ENCODE data around the gene TSPAN32.
"Not testable (repeated sequence)": the region's sequence is repeated elsewhere in the genome, so short reads cannot be mapped to it uniquely, and the experiment has no call there.

The TSPAN32 gene

DNA sequence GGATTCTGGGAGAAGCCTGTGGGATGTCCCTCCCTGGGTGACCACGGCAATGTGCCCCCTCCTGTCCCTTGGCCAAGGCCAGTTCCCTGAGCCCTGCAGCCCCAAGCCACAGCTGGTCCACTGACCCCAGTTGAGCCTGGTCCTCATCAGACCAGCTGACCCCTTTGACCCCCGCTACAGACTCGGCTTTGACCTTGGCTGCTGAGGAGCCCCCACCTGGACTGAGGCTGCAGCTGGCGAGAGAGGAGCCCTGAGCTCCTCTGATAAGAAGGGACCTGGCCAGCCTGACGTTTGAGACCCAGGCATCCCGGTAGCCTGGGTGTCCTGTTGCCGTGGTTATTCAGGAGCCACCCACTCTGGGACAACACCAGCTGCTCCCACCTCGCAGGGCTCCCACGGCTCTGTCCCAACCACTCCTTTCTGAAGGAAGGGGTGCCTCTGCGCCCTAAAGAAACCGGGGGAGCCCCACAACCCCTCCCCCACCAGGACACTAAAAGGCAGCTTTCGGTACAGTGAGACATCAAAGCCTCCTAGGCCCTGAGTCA, 34.4 kb upstream of the TSPAN32 start:
- no peak for DNase-seq

- DNase-seq = no peak
Observed at GRCh38 chr11:2267851-2268728, 33.7 kb upstream of the TSPAN32 start.

- DNase-seq = peak; percentile 26
Observed at GRCh38 chr11:2268729-2269600, 32.8 kb upstream of the TSPAN32 start.

DNA sequence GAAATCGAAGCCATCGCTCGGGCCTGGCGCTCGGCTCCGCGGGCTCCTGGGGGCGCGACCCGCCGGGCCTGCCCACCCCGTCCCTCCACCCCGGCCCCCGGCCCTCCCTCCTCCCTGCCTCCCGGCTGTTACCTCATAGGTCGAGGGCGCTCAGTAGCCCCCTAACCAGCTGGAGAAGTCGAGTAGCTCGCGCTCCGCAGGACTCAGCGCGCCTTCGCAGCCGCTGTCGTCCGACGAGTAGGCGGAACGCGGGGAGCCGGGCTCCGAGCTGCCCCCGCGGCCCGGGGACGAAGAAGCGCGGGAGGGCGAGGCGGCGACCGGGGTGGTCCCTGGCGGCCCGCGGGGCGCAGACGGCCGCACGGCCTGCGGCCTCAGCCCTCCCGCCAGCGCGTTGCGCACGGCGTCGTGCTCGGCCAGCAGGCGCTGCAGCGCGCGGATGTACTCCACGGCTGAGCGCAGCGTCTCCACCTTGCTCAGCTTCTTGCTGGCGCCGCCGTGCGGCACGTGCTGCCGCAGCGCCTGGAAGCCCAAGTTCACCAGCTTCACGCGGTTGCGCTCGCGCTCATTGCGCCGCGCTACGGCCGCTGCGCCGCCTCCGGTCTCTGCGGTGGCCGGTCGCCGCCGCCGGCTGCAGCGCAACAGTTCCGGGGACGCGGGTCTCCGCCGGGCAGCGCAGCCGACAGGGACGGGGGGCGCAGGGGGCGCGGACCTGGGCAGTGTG, 32.1 kb upstream of the TSPAN32 start:
- no peak for DNase-seq

GRCh38 chr11:2270322-2271076, 31.3 kb upstream of the TSPAN32 start, which contains the start of gene ASCL2:
ASCL2 (minus strand) TSS chr11:2270588; CDS start chr11:2270332, 256 bp downstream.
- no peak for DNase-seq

DNA sequence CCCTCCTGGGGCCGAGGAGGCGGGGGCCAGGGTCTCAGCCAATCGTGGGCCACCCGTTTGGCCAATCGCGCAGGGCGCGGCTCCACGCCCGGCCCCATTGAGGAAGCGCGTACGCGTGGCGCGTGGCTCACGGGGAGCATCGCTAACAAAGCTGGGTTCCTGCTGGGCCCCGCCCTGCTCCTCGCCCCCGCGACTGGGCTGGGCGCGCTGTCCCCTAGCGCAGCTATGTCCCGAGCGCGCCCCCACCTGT, 30.8 kb upstream of the TSPAN32 start:
- no peak for DNase-seq

DNA sequence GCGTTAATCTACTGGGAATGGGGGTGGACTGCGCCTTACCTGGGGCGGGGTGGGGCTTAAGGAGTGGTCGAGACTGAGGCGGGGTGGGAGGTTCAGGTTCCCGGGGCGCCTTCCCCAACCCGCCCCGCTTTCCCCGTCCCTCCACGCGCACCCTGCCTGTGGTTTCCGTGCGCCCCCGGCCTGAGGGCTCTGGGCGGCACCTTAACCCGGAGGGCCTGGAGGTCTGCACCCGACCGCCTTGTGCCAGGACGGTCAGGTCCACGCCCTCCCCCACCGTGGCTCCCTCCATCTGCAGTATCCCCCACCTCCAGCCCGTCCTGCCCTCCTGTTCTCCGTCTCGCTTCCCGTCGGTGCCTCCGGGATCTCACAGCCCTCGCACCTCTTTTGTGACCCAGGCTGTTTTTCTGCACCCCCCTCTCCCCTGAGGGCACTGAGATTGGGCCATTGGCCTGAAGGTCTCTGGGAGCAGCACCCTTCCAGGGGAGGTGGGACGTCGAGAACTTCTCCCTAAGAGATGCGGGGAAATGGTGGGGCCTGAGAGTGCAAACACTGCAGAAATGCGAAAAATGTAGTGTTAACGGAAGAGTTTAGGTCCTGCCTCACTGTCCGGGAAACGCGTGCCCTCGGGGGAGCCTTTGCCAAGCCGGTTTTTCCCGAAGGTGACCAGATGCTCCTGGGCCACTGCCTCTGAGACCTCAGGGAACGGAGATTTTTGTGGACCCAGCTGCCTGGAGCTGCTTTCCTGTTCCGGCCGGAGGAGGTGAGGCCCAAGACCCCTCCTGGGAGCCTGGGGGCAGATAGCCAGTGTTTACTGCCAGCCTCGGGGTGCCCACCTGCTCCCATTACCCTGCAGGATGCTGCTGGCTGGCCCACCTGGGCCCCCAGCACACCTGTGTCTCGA, 30.2 kb upstream of the TSPAN32 start:
- DNase-seq = no peak

GRCh38 chr11:2272228-2272945, 29.4 kb upstream of the TSPAN32 start:
- no peak for DNase-seq

DNA sequence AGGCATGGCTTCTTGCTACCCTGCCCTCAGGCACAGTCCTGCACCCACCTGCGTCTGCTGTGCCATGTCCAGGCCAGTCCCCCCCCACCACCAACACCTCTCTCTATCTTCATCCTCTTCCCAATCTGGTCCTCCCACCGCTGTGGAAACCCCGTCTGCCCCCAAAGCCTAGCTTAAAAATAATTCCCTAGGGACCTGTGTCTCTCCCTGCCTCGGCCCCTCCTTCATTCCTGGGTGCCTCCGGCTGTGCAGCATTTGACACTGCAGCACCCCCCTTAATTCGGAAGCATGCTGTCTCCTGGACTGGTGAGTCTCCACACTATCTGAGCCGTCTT, 28.9 kb upstream of the TSPAN32 start:
- DNase-seq = no peak

DNA sequence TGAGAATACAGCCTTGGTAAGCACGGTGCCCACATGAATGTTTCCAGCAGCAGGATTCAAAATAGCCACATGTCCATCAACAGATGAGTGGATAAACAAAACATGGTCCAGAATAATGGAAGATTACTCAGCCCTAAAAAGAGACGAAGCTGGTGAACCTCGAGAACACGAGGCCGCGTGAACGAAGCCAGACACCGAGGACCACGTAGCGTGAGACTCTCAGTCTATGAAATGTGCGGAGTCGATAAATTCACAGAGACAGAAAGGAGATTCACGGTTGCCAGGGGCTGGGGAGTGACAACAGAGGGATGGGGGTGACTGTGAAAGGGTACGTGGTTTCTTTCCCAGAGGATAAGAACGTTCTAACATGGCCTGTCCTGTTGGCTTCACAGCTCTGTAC, 28.5 kb upstream of the TSPAN32 start:
- DNase-seq = no peak

DNA sequence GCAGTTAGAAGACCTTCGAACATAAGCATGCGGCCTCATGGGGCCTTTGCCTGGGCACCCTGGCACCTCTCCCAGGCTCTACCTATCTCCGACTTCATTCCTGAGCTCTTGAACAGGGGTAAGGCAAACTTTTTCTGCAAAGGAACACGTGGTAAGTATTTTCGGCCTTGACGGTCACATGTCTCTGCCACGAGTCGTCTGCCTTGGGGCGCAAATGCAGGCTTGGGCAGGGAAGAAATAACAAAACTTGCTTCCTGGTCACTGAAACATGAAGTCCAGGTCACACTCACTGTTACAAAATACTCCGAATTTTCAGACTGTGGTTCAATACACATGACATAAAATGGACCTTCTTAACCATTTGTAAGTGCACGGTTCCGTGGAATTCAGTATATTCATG, 28.0 kb upstream of the TSPAN32 start:
- DNase-seq = no peak

- no peak for DNase-seq
Observed at GRCh38 chr11:2275334-2276279, 26.2 kb upstream of the TSPAN32 start.

DNA sequence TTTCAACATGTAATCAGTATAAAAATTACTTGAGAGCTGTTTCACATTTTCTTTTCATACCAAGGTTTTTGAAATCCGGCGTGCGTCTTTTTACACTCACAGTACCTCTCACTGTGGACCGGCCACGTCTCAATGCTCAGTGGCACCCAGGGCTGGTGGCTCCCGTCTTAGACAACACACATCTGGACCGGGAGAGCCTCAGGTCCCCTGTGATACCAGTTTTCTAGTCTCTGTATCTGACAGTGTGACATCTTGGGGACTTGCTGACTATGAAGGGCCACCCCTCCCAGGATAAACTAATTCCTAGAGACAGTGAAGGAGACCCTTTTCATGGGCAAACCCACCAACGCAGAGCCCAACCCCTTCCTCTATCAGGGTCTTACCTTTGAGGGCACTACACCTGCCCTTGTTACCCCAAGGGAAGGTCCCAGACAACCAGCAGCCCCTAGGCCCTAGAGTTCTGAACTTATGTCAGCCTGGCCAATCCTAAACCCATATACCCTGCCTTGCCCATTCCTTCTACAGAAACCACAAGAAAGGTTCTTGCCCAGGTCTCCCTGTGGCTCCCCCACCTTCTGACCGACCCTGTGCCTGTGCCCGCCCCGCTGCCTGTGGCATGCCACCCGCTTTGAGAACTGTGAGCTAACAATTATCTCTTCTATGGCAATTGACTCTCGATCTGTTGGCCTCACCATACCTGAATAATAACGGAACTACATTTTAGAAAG, 25.4 kb upstream of the TSPAN32 start:
- DNase-seq = no peak

GRCh38 chr11:2277008-2277346, 24.8 kb upstream of the TSPAN32 start:
- DNase-seq = no peak

- DNase-seq = no peak
Observed at GRCh38 chr11:2277933-2278523, 23.8 kb upstream of the TSPAN32 start.

- DNase-seq = no peak
Observed at GRCh38 chr11:2280208-2280607, 21.6 kb upstream of the TSPAN32 start.

GRCh38 chr11:2286350-2286749, 15.5 kb upstream of the TSPAN32 start:
- DNase-seq = not testable (repeated sequence)

DNA sequence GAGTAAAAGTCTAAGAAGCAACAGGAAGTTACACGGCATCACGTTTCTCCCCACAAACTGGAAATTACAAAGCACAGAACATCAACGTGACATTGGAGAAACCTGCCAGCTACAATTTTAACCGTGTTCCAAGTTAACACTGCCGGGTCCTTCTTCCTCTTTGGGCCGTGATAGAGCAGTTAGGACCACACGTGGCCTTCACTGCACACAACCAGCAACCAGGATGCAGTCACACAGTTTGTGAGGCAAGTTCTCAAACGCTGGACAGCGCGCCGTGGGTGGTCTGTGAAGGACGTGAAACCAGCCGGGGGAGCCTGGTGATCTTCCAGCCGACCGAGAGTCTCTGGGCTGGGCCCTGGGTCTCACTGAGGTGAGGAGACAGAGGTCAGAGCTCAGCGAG, 14.7 kb upstream of the TSPAN32 start:
- no peak for DNase-seq
